Measurements from ENCODE around the gene NSUN6.
"Not testable (repeated sequence)": the region's sequence is repeated elsewhere in the genome, so short reads cannot be mapped to it uniquely, and the experiment has no call there.

DNA sequence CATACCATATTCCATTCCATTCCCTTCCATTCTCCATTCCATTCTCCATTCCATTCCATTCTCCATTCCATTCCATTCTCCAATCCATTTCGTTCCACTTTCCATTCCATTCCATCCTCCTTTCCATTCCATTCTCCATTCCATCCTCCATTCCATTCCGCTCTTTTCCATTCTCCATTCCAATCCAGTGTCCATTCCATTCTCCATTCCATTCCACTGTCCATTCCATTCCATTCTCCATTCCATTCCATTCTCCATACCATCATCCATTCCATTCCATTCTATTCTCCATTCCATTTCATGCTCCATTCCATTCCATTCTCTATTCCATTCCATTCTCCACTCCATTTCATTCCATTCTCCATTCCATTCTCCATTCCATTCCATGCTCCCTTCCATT, 81.0 kb downstream of the NSUN6 start:
- TF ChIP-seq, protein P1, sequence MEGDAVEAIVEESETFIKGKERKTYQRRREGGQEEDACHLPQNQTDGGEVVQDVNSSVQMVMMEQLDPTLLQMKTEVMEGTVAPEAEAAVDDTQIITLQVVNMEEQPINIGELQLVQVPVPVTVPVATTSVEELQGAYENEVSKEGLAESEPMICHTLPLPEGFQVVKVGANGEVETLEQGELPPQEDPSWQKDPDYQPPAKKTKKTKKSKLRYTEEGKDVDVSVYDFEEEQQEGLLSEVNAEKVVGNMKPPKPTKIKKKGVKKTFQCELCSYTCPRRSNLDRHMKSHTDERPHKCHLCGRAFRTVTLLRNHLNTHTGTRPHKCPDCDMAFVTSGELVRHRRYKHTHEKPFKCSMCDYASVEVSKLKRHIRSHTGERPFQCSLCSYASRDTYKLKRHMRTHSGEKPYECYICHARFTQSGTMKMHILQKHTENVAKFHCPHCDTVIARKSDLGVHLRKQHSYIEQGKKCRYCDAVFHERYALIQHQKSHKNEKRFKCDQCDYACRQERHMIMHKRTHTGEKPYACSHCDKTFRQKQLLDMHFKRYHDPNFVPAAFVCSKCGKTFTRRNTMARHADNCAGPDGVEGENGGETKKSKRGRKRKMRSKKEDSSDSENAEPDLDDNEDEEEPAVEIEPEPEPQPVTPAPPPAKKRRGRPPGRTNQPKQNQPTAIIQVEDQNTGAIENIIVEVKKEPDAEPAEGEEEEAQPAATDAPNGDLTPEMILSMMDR (IDR thresholded peaks at IDR 0.05), result not testable (repeated sequence)
- not testable (repeated sequence) for TF ChIP-seq POLR2A (IDR thresholded peaks at IDR 0.05)

Data from testis (tissue), 2 donors.